HepG2 (cell line): ENCODE data around the gene STK11. TPM values are rescaled to one million over a fixed set of nuclear protein-coding genes. Genes with fewer than 3 reads are reported as not detected.

Experiments used
- ATF1 ChIP-seq: IDR thresholded peaks from 2 replicates; pipeline ENCODE4 v1.6.1; 2016; ENCODE audit warnings: mild to moderate bottlenecking, control low read depth
- CCAR2 ChIP-seq: fragments of 200-400 bp; formaldehyde crosslinking; optimal IDR thresholded peaks from 2 replicates; pipeline ENCODE3; 2018; ENCODE audit warnings: low read depth, mild to moderate bottlenecking, low read length, moderate library complexity
- CENPBD1 ChIP-seq: sonication (generic); formaldehyde crosslinking; IDR thresholded peaks from 2 replicates; pipeline ENCODE4 v1.8.0; 2022; ENCODE audit warnings: missing genetic modification reagents, low read depth, mild to moderate bottlenecking, borderline replicate concordance
- FOXJ3 ChIP-seq: sonication (generic); formaldehyde crosslinking; IDR thresholded peaks from 2 replicates; pipeline ENCODE4 v1.4.0; 2020; ENCODE audit warnings: missing genetic modification reagents, mild to moderate bottlenecking, borderline replicate concordance
- GMEB1 ChIP-seq: sonication (generic); formaldehyde crosslinking; IDR thresholded peaks from 2 replicates; pipeline ENCODE4 v1.5.1; 2020; ENCODE audit warnings: missing genetic modification reagents, mild to moderate bottlenecking, borderline replicate concordance
- MAFK ChIP-seq, 2 experiments: IDR thresholded peaks in 1 of 2; conservative IDR thresholded peaks in 1 of 2; 2 replicates each; pipeline ENCODE4 v1.6.1; 2011; ENCODE audit warnings: improper control_type of control experiment in 2 of 2, low read length in 2 of 2
- MYNN ChIP-seq: sonication (generic); formaldehyde crosslinking; IDR thresholded peaks from 2 replicates; pipeline ENCODE4 v1.4.0; 2020; ENCODE audit warnings: mild to moderate bottlenecking, low read depth, missing genetic modification reagents
- SOX5 ChIP-seq: IDR thresholded peaks from 2 replicates; pipeline ENCODE4 v1.6.1; 2016; ENCODE audit warnings: borderline replicate concordance
- WIZ ChIP-seq: sonication (generic); formaldehyde crosslinking; IDR thresholded peaks from 2 replicates; pipeline ENCODE4 v1.5.1; 2020; ENCODE audit warnings: mild to moderate bottlenecking, missing genetic modification reagents
- ZBTB37 ChIP-seq: sonication (generic); formaldehyde crosslinking; IDR thresholded peaks from 2 replicates; pipeline ENCODE4 v1.4.0; 2020; ENCODE audit warnings: mild to moderate bottlenecking, missing genetic modification reagents
- ZBTB42 ChIP-seq: sonication (generic); formaldehyde crosslinking; IDR thresholded peaks from 2 replicates; pipeline ENCODE4 v1.5.0; 2020; ENCODE audit warnings: mild to moderate bottlenecking, missing genetic modification reagents
- ZFX ChIP-seq: sonication (generic); formaldehyde crosslinking; IDR thresholded peaks from 2 replicates; pipeline ENCODE4 v1.4.0; 2020; ENCODE audit warnings: mild to moderate bottlenecking, low read depth, missing genetic modification reagents, moderate library complexity
- ZNF232 ChIP-seq: sonication (generic); formaldehyde crosslinking; IDR thresholded peaks from 2 replicates; pipeline ENCODE4 v1.4.0; 2020; ENCODE audit warnings: missing genetic modification reagents, borderline replicate concordance
- ZNF274 ChIP-seq: sonication (generic); formaldehyde crosslinking; IDR thresholded peaks from 2 replicates; pipeline ENCODE4 v1.5.1; 2020; ENCODE audit warnings: mild to moderate bottlenecking, missing genetic modification reagents
- ZNF317 ChIP-seq: sonication (generic); formaldehyde crosslinking; IDR thresholded peaks from 2 replicates; pipeline ENCODE4 v1.5.0; 2020; ENCODE audit warnings: mild to moderate bottlenecking, missing genetic modification reagents
- polyA plus RNA-seq, 8 experiments: library from polyadenylated mRNA; depleted of rRNA in 3 of 8; stranded (reverse) in 7 of 8; unstranded in 1 of 8; fragments of >200 nt; fragmentation: Illumina TruSeq in 4 of 8; extraction: Trizol in 4 of 8; gene quantifications; 2 replicates each; pipeline versions ENCODE4 v1.2.1 to v1.2.3, GENCODE V29; 2011 to 2016; ENCODE audit warnings: low read depth in 4 of 8, missing spikeins in 1 of 8, mixed read lengths in 1 of 8; ENCODE audit not compliant: insufficient read depth in 1 of 8
- total RNA-seq, 5 experiments: library from RNA; depleted of rRNA; stranded (reverse); fragments of >200 nt; fragmentation: Illumina TruSeq; extraction: Trizol; gene quantifications; 2 replicates each; pipeline ENCODE4 v1.2.3, GENCODE V29; 2016; ENCODE audit warnings: low read depth in 1 of 5

The STK11 gene
- total and polyA plus RNA-seq, 2 of the 13 experiments (the other 11 are each of a cell fraction or from before 2014, with no cell fraction given), result 27.5 to 43.6 TPM

GRCh38 chr19:1248139-1248785 lies 42.7 kb downstream of the STK11 start, which contains the start of gene MIDN (continued):
- TF ChIP-seq ZNF274 (CRISPR knock-in tag), result peak; percentile 38; the same call in 1 of the 2 replicates
- TF ChIP-seq GMEB1 (CRISPR knock-in tag), result no peak
- TF ChIP-seq CCAR2, result no peak
- TF ChIP-seq FOXJ3, result 0 out of 2 replicates have a peak, but pooled peaks have one; percentile 23
- peak; percentile 50; the same call in 1 of the 2 replicates for TF ChIP-seq ZNF232 (CRISPR knock-in tag)
- no peak for TF ChIP-seq ZBTB37 (CRISPR knock-in tag)
- TF ChIP-seq MYNN (CRISPR knock-in tag), result 0 out of 2 replicates have a peak, but pooled peaks have one; percentile 49
- TF ChIP-seq WIZ, result no peak; the same call in 1 of the 2 replicates
- TF ChIP-seq ZNF317 (CRISPR knock-in tag), result peak; percentile 48; the same call in 1 of the 2 replicates
- 0 out of 2 replicates have a peak, but pooled peaks have one; percentile 79 for TF ChIP-seq ZBTB42 (CRISPR knock-in tag)
- no peak for TF ChIP-seq SOX5
- TF ChIP-seq ZFX, result peak; percentile 82
- peak in 1 of 2 experiments; percentile 46; a peak in 2 of 4 replicates for TF ChIP-seq MAFK (conservative IDR thresholded peaks at IDR 0.05 in 1 of 2, IDR thresholded peaks at IDR 0.05 in 1 of 2; ENCODE audit: low read length in 2 of 2)
- no peak for TF ChIP-seq ATF1
- TF ChIP-seq CENPBD1 (CRISPR knock-in tag), result no peak; the same call in 1 of the 2 replicates
